HEK293T (cell line): ENCODE measurements around the gene FLCN.

Experiments
- ELF4 ChIP-seq: fragments of 450-650 bp; IDR thresholded peaks from 2 replicates; pipeline ENCODE4 v1.6.1; 2017; ENCODE audit warnings: antibody characterized with exemption
- FOXA1 ChIP-seq: fragments of 450-650 bp; IDR thresholded peaks from 2 replicates; pipeline ENCODE4 v1.6.1; 2016; ENCODE audit warnings: mild to moderate bottlenecking
- L3MBTL2 ChIP-seq: fragments of 450-650 bp; conservative IDR thresholded peaks from 2 replicates; pipeline ENCODE4 v1.6.1; 2016; ENCODE audit warnings: mild to moderate bottlenecking
- SP1 ChIP-seq: fragments of 450-650 bp; IDR thresholded peaks from 2 replicates; pipeline ENCODE4 v1.6.1; 2017

DNA sequence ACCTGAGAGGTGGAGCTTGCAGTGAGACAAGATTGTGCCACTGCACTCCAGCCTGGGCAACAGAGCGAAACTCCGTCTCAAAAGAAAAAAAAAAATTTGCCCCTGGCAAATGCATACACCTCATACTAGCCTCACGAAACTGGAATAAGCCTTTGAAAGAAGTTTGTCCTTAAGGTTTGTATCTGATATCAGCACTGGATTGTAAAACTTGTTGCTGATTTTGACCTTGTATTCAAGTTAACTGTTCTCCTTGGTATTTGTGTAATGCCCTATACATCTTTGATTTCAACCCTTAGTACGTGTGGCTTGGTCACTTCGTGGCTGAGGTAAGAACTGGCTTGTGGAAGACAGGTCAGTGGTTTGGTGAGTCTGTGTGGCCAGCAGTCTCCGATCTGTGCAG, 6.2 kb upstream of the FLCN start:
- TF ChIP-seq ELF4 (no peak), L3MBTL2 (no peak), SP1 (no peak), FOXA1 (no peak)
